Putamen (tissue), 1 donor: ENCODE measurements around the gene C9orf152.
A peak's percentile ranks its signal among the peaks of the same experiment; 100 is the strongest.
"Not testable (repeated sequence)": the region's sequence is repeated elsewhere in the genome, so short reads cannot be mapped to it uniquely, and the experiment has no call there.

Source experiments
- DNase-seq: peaks from one replicate; pipeline ENCODE4 v3.0.0-alpha.2; 2016; ENCODE audit warnings: low spot score

C9orf152 gene

DNA sequence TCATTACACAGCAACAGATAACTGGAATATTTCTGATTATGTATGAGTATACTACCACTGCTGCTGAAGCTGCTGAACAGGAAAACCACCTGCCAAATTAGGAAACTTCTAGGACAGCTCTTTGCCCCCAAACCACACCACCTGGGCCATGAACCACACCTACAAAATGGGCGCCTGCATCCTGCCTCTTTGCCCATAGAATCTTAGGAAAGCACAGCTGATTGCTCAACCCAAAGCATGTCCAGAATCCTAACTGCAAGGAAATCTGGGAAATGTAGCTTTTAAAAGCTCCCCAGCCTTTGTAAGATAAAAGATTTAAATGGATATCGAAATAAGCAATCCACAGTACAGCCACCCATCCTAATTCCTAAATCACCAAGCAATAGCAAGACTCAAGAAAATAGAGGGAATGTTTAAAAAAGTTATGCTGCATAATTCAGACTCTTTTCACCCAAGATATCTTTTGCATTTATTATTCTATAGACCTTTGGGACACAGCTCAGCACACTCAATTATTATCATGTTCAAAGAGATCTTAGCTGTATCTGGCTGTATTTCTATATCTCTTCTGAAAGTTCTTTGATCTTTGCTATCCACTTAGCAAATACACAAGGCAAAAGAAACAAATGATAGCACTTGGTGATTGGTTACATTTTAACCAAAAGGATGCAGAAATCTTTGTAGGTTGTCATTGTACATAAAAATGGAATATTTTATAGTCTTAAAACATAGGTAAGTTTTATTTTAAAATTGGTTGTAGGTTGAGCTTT lies 6.8 kb upstream of the C9orf152 start:
- no peak for DNase-seq

GRCh38 chr9:110214090-110214489 lies 6.1 kb upstream of the C9orf152 start:
- no peak for DNase-seq

- no peak for DNase-seq
Measured at GRCh38 chr9:110213413-110214044, 5.6 kb upstream of the C9orf152 start.

- DNase-seq, result no peak
Measured at GRCh38 chr9:110207071-110207641, 803 bp downstream of the C9orf152 start.

DNA sequence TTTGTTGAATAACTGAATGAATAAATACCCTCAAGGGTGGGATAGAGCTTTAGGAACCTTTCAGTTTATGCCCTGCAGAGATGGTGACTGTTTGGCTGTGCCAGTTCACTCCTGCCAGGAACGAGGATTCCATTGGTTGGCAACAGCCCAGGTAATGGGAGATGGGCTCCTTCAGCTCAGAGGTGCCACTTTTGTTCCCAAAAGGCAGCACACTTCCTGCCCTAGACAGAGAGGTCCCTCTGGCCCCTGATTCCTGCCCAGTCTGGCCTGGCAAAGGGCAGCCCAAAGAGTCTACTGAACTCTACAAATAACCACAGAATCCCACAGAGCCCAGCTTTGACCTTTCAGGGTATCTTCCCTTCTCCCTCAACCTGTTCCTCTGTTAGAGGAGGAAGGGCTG lies 1.6 kb downstream of the C9orf152 start:
- no peak for DNase-seq

DNA sequence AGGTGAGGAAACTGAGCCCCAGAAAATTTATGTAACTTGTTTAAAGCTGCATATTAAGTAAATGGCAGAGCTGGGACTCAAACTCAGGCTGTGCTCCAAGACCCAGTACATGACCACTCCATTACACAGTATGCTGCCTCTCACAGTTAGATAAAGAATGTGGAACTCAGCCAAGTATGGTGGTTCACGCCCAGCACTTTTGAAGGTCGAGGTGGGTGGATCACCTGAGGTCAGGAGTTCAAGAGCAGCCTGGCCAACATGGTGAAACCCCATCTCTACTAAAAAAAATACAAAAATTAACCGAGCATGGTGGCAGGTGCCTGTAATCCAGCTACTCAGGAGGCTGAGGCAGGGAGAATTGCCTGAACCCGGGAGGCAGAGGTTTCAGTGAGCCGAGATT lies 2.3 kb downstream of the C9orf152 start:
- not testable (repeated sequence) for DNase-seq

DNA sequence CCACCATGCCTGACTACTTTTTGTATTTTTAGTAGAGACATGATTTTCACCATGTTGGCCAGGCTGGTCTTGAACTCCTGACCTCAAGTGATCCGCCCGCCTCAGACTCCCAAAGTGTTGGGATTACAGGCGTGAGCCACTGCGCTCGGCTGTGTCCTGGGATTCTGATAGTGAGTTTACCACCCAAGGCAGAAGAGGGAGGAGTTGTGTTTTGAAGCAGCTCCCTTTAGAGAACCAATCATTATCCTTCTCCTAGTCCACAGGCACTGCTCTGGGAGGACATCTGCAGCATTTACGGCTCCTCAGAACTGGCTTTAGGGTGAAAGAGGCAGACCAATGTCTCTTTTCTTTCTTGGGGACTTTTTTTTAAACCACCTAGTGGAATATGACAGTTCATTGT lies 5.7 kb downstream of the C9orf152 start:
- DNase-seq, result no peak

GRCh38 chr9:110199643-110200042 lies 8.3 kb downstream of the C9orf152 start:
- DNase-seq, result no peak

- no peak for DNase-seq
Measured at GRCh38 chr9:110198357-110198756, 9.6 kb downstream of the C9orf152 start.

DNA sequence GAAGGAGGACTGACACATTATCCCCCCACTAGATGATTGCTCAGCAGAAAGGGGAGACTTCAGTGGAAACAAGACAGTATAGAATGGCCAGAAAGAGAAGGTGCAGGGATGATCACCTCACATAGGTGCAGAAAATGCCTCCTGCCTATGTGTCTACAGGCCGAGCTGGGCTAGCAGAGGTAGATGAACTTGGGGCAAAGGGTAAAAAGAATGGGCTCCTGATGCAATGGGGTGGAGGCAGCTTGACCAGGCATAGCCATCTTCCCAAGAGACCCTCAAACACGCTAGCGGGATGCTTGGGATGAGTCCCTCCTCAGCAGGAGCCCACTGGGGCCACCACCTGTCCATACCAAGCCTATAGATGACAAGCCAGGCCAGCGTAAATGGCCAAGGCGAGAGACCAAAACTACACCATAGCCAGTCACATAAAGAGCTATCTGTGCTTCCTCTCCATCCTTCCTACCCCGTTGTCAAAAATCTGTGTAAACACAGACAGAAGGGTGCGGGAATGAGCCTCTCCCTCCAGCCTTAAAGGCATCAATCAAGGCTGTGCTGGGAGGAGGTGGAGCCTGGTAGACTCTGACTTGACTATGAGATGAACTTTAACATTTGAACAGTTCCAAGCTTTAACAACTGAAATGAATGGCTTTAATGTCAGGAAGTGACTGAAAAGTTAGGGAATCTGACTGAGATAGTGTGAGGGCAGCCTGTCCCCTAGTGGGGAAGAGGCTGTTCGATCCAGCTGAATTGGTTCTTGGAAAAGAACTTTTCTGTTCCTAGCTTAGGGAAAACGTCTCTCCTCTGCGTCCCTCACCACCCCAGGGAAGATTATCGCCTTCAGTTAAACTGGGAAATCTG lies 10.4 kb downstream of the C9orf152 start:
- DNase-seq, result no peak

DNA sequence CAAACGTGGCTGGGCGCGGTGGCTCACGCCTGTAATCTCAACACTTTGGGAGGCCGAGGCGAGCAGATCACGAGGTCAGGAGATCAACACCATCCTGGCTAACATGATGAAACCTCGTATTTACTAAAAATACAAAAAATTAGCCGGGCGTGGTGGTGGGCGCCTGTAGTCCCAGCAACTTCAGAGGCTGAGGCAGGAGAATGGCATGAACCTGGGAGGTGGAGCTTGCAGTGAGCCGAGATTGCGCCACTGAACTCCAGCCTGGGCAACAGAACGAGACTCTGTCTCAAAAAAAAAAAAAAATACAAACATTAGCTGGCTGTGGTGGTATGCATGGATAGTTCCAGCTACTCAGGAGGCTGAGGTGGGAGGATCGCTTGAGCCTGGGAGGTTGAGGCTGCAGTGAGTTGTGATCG lies 11.9 kb downstream of the C9orf152 start:
- DNase-seq, result not testable (repeated sequence)

DNA sequence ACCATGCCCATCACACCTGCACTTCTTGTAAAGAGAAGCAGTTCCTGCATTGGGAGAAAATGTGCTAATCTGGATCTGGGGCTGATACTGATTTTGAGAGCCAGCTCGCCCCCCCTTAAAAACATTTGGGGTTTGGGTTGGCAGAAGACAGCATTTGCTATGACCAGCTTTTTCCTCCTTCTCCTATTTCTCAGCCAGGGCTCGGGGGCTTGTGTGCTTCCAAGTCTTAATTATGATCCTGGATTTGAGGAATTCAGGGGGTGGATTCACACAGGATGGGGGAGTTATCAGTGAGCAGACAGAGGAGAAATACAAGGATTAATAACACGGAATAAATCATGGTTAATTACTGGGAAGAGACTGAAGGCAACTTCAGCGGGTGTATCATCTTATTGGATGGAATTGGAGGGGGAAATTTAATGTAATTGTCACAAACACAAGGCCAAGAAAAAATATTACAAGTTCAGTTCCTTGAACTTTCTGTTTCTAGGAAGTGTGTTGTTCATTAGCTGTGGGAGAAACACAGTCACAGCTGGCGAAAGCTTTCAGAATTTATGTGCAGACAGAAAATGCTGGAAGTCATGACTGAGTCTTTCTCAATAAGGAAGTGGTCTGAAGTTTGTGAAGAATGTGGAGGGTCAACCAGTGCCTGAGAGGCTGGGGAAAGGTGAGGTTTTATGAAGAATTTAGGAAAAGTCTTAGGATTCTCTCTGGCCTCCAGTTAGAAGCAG lies 15.3 kb downstream of the C9orf152 start:
- no peak for DNase-seq

- DNase-seq, result no peak
Measured at GRCh38 chr9:110191615-110192014, 16.3 kb downstream of the C9orf152 start.

GRCh38 chr9:110189559-110190320 lies 18.2 kb downstream of the C9orf152 start:
- no peak for DNase-seq

GRCh38 chr9:110188991-110189390 lies 19.0 kb downstream of the C9orf152 start:
- no peak for DNase-seq

- DNase-seq, result no peak
Measured at GRCh38 chr9:110188101-110188500, 19.9 kb downstream of the C9orf152 start.

GRCh38 chr9:110187126-110187525 lies 20.8 kb downstream of the C9orf152 start:
- DNase-seq, result peak; percentile 19

DNA sequence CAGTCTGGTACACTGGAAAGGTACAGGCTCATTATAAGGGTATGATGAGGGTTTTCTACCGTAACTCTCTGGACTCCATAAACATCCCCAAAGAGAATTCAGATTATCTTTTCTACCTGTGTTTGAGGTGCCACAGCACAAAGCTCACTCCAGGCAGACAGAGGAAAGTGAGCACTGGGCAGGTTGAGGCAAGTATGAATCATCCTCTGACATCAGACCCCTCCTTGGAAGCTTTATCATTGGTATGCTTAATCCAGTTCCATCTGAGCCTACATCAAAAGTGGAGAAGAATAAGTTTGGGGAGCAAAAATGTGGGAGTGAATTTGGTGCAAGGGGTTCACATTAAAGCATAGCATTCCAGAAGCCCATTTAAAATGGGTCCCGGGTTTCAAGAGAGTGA lies 21.7 kb downstream of the C9orf152 start:
- DNase-seq, result no peak

- no peak for DNase-seq
Measured at GRCh38 chr9:110185806-110186205, 22.2 kb downstream of the C9orf152 start.

DNA sequence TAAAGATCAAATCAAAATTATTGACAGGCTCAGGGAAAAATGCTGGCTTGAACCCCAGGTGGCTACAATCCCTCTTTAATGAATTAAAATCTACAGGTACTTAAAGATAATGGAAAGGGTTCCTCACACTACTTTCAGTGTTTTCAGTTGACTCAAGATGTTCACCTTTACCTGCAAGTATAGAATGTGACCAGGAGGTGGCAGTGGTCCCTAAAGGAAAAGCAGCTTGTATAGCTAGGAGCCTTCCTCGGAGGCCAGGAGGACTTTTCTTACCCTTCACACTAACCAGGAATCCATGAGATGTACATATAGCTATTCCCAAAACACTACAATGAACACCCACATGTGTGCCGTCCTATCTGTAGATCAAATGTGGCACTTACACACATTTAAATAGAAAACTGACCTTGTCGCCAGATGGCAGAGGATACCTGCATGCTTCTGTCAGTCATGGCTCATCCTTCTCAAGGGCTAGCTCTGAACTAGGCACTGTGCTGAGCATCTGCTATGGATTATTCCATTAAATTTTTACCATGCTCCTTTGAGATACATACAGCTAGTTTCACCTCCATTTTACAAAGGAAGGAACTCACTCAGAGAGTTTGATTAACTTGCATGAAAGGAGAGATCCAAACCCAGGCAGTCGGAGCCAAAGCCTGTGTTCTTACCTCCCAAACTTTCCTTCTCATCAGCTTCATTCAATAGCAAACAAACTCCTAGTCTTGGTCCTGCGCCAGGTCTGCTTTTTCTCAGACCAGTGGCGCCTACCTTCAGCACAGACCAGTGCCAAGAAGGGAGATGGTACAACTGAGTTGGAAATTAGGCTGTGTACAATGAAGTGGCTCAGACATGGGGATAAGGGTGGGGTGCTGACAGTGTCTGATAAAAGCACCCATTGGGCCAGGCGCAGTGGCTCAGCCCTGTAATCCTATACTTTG lies 24.5 kb downstream of the C9orf152 start:
- peak; percentile 46 for DNase-seq
